ENCODE results near the gene NELFB.
"Not testable (repeated sequence)": the region's sequence is repeated elsewhere in the genome, so short reads cannot be mapped to it uniquely, and the experiment has no call there.

The NELFB gene

DNA sequence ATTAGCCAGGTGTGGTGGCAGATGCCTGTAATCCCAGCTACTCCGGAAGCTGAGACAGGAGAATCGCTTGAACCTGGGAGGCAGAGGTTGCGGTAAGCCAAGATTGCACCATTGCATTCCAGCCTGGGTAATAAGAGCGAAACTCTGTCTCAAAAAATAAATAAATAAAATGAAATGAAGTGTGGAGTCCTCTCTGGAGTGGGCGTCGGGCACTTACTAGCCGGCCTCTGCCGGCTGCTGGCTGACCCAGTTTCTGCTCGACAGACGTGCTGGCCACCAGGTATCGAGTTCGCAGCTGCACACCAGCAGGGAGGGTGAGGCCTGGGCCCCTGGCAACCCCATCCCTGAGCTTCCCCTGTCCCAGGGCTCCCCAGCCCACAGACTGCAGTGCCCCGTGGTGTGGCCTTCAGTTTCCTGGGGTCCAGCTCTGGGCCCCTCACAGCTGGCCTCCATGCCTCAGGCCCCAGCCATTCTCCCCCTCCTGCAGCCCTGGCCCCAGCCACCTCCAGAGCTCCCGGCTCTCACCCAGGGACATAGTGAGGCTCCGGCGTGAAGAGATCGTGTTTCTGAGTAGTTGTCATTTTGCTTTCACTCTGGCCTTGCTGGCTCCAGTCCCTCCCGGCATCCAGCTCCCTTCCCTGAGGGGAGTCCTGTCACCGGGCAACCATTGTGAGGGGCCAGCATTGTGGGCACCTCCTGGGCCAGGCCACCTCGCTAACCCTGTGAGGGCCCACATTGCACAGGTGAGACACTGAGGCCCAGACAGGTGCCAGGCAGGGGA lies 7.8 kb upstream of the NELFB start:
- DNase-seq (ENCODE audit: low read depth): no peak

DNA sequence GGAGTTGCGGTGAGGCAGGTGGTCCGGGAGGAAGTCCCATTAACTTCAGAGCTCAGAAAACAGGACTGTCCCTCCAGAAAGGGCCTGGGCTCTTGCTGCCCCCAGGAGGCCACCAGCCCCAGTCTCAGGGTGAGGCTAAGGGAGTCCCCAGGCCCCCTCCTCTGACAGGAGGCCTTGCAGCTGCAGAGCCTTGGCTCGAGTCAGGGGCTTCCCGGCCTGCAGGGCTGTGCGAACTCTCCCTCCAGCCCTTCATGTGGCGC lies 7.3 kb upstream of the NELFB start:
- DNase-seq (ENCODE audit: low read depth): no peak

DNA sequence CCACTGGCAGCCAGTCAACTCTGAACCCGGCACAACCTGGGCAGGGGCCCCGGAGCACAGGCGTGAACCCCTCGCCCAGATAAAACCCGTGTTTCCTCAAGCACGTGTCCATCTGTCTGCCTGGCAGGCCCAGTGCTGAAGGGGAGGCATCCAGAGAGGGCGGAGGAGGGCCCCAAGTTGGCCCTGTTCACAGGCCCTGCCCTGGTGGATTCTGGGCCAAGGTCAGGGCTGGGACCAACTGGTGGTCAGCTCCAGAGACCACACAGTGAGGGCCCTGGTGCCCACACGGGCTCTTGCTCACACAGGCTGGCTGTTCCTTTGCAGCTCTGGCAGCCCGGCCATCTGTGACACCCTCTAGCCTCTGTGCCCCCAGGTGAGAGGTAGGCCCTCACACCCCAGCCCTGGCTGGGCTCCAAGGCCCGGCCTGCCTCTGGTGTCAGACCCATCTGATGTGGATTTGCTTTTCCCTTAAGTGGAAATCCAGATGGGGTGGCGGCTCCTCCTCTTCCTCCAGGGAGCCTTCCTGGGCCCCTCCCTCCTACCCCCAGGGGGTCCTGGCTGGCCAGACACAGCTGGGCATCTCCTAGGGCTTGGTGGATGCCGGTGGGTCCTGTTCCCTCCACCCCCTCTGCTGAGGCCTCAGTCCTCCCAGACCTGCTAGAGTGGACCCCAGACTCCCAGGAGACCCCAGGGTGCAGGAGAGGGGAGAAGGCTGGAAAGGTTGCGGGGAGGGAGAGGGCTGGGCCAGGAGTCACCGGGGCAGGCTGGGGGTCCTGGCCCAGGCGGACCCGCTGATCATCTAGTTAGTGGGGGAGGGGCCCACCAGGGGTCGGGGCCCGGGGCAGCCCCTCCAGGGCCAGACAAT lies 4.6 kb upstream of the NELFB start:
- no peak for DNase-seq (ENCODE audit: low read depth)

- DNase-seq (ENCODE audit: low read depth): no peak
Measured at GRCh38 chr9:137251194-137251461, 4.0 kb upstream of the NELFB start, which contains the start of gene STPG3. Gene STPG3 (plus strand): TSS chr9:137251286. CDS start chr9:137251287, 1 bp downstream.

DNA sequence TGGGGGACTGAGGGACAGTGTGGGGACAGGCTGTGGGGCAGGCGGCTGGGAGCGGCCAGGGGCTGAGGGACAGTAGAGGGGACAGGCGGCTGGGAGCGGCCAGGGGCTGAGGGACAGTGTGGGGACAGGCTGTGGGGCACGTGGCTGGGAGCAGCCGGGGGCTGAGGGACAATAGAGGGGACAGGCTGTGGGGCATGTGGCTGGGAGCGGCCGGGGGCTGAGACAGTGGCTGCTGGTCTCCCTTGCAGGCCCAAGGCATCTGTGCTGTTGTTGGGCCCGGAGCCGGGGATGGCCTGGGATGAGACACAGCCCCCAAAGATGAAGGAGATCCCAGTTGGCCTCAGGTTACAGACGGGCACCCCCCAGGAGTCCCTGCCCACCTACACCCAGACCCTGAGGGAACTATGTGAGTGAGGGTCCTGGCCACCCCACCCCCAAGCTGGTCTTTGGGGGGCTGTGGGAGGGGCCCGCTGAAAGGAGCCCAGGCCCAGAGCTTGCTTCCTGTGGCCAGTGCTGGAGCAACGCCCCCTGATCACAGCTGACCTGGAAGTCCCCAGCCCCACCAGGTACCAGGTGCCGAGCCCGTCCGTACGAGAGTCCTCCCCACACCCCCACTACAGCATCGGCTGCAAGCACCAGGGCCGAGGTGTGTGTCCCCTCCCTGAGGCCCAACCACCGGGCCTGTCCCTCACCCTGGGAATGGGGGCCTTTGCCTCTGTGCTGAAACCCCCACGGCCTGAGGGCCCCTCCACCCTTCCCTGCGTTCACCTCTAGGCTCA lies 3.4 kb upstream of the NELFB start:
- no peak for DNase-seq (ENCODE audit: low read depth)

- no peak for DNase-seq (ENCODE audit: low read depth)
Measured at GRCh38 chr9:137252555-137253506, 2.3 kb upstream of the NELFB start.

- DNase-seq (ENCODE audit: low read depth): no peak
Measured at GRCh38 chr9:137253717-137254623, 1.2 kb upstream of the NELFB start.

- no peak for DNase-seq (ENCODE audit: low read depth)
Measured at GRCh38 chr9:137255448-137256114, 454 bp downstream of the NELFB start.

- DNase-seq (ENCODE audit: low read depth): no peak
Measured at GRCh38 chr9:137256362-137256761, 1.2 kb downstream of the NELFB start.

DNA sequence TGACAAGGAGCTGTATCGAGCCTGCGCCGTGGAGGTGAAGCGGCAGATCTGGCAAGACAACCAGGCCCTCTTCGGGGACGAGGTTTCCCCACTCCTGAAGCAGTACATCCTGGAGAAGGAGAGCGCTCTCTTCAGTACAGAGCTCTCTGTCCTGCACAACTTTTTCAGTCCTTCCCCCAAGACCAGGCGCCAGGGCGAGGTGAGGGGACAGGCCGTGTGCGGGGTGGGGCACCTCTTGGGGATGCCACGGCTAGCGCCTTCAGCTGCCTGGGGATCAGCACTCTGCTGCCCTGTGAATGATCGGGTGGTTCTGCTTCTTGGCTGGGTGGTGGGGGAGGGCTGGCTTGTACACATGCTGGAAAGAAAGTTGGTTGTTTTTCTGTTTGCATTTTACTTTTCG lies 1.7 kb downstream of the NELFB start:
- no peak for DNase-seq (ENCODE audit: low read depth)

DNA sequence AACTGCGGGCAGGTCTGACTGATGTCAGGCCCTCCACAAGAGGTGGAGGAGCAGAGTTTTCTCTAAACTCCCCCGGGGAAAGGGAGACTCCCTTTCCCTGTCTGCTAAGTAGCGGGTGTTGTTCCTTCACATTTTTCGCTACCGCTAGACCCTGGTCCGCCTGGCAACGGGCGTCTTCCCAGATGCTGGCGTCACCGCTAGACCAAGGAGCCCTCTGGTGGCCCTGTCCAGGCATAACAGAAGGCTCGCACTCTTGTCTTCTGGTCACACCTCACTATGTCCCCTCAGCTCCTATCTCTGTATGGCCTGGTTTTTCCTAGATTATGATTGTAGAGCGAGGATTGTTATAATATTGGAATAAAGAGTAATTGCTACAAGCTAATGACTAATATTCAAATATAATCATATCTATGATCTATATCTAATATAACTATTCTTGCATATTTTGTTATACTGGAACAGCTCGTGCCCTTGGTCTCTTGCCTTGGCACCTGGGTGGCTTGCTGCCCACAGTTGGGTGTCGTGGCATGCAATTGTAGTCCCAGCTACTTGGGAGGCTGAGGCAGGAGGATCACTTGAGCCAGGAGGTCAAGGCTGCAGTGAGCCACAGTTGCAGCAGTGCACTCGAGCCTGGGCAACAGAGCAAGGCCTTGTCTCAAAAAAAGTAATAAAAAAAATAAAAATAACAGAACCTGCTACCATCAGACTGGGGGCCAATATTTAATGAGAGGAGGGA lies 7.2 kb downstream of the NELFB start:
- DNase-seq (ENCODE audit: low read depth): not testable (repeated sequence)

- DNase-seq (ENCODE audit: low read depth): no peak
Measured at GRCh38 chr9:137262909-137263285, 7.8 kb downstream of the NELFB start.

DNA sequence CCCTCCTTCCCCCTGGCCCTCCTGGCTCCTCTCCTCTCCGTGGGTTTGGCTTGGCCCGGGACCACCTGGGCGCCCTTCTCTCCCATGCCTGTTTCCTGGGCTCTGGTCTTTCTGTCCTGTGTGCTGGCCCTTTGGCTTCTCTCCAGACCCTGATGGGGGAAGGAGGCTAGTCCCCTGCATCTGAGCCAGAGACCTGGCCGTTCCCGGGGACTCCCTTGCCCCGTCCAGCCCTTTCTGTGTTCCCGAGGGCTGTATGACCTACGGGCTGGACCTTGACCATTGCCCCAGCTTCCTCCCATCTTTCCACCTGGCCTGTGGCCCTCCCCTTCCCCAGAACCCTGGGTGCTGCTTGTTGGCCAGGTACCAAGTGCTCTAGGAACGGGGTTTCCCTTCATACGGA lies 8.4 kb downstream of the NELFB start:
- DNase-seq (ENCODE audit: low read depth): no peak

DNA sequence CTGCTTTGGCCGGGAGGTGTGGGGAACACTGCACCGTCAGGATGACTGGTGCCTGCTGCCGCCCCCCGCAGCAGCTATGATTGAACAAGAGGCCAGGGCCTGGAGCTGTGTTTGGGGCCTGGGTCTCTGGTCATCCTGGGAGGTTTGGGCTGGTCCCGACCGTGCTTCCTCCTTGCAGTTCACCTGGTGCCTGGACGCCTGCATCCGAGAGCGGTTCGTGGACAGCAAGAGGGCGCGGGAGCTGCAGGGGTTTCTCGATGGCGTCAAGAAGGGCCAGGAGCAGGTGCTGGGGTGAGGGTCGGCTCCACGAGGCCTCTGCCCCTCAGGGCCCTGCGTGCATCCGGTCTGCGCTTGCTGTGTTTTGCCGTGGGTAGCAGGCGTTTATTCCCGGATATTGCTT lies 8.9 kb downstream of the NELFB start:
- DNase-seq (ENCODE audit: low read depth): no peak

DNA sequence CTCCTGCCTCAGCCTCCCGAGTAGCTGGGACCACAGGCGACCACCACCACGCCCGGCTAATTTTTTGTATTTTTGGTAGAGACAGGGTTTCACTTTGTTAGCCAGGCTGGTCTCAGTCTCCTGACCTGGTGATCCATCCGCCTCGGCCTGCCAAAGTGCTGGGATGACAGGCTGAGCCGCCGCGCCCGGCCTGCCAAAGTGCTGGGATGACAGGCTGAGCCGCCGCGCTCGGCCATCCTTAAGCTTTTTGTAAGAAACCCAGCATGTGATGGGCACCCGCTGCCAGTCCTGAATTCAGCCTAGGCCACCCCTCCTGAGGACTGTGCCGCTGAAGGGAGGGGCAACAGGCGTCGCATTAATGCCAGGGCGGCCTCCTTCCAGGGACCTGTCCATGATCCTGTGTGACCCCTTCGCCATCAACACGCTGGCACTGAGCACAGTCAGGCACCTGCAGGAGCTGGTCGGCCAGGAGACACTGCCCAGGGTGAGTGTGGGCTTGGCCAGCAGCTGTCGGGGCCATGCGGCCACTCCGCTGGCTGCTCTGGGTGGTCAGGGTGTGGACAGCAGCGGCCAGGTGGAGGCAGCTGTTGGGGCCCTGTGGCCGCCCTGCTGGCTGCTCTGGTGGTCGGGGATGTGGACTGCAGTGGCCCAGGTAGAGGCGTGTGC lies 10.5 kb downstream of the NELFB start:
- no peak for DNase-seq (ENCODE audit: low read depth)

GRCh38 chr9:137266162-137266527 lies 11.0 kb downstream of the NELFB start:
- DNase-seq (ENCODE audit: low read depth): no peak

DNA sequence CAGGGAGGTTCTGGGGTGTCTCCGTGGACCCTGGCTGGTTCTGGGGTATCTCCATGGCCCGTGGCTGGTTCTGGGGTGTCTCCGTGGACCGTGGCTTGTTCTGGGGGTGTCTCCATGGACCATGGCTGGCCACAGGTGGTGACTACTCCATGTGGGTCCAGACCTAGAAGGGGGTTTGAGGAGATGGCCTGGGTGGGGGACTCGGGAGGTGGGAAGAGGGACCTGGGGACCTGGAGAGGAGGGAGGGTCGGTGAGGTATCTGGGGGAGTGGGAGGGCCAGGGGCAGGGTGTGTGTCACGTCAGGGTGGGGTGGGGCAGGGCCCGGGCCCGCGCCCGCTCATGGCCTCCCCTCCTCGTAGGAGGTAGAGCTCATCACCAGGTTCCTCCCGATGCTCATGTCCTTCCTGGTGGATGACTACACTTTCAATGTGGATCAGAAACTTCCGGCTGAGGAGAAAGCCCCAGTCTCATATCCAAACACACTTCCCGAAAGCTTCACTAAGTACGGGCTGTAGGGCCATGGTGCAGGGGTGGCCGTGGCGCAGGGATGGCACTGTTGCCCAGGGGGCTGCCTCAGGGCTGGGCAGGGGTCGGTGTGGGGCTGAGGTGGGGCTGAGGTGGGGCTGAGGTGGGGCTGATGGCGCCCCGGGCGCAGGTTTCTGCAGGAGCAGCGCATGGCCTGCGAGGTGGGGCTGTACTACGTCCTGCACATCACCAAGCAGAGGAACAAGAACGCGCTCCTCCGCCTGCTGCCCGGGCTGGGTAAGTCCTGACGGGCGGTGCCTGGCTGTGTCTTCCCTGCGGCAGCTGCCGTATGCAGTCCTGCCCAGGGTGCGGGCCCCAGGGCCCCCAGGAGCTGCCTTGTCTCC lies 11.7 kb downstream of the NELFB start:
- no peak for DNase-seq (ENCODE audit: low read depth)

GRCh38 chr9:137267933-137268355 lies 12.8 kb downstream of the NELFB start:
- DNase-seq (ENCODE audit: low read depth): no peak
